ENCODE data around the gene MATCAP1.

DNA sequence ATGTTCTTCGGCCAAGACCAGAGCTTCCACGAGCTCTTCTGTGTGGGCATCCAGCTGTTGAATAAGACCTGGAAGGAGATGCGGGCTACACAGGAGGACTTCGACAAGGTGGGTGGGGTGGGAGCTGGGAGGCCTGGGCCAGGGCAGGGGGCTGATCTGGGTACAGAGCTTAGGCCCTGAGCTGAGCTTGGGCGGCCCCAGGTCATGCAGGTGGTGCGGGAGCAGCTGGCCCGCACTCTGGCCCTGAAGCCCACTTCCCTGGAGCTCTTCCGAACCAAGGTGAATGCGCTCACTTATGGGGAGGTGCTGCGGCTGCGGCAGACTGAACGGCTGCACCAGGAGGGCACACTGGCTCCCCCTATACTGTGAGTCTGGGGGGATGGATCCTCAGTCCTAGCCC is 18.7 kb upstream of the MATCAP1 start:
- TF ChIP-seq POLR2AphosphoS5 (IDR thresholded peaks at IDR 0.05; ENCODE audit: low read depth, low read length) (no peak), POLR2A (IDR thresholded peaks at IDR 0.05; ENCODE audit: low read depth, low read length) (no peak), TAF1 (IDR thresholded peaks at IDR 0.05; ENCODE audit: low read depth, low read length) (no peak), SPI1 (IDR thresholded peaks at IDR 0.05; ENCODE audit: low read depth, low read length) (no peak)
